A673 (cell line): ENCODE results near the gene NRSN1. TPM values are rescaled to one million over a fixed set of nuclear protein-coding genes. Genes with fewer than 3 reads are reported as not detected.

Experiments used
- BruUV-seq: library from RNA; stranded (reverse); fragments of 400-500 nt; replicated peaks from 2 replicates; lab custom pipeline; 2021; lab: Mats Ljungman, UMichigan
- CTCF ChIA-PET: fragments of 300-600 bp; sonication (Branson Sonifier 250); formaldehyde crosslinking; loops from one replicate; lab custom pipeline; 2022; ENCODE audit warnings: antibody characterized with exemption; lab: Charles Lee
- POLR2A ChIA-PET: fragments of 300-600 bp; sonication (Branson Sonifier 250); formaldehyde crosslinking; loops from one replicate; lab custom pipeline; 2022; ENCODE audit warnings: antibody characterized with exemption; ENCODE audit not compliant: low non-redundant PET; lab: Charles Lee
- DNase-seq: peaks from one replicate; pipeline ENCODE4 v3.0.0-alpha.2; 2015; ENCODE audit warnings: low spot score
- H3K27ac ChIP-seq: fragments of 200-600 bp; sonication (generic); 2 replicates; pipeline ENCODE4 v1.5.1; 2016; ENCODE audit warnings: mixed run types, low read depth, mild to moderate bottlenecking, mixed read lengths, antibody characterized with exemption, low read length; ENCODE audit not compliant: poor library complexity, severe bottlenecking
- H3K27me3 ChIP-seq: fragments of 200-600 bp; sonication (generic); replicated peaks from 2 replicates; pipeline ENCODE4 v1.6.1; 2017; ENCODE audit warnings: mixed run types, low read depth, mild to moderate bottlenecking, mixed read lengths, antibody characterized with exemption, low read length; ENCODE audit not compliant: insufficient read depth, poor library complexity
- H3K36me3 ChIP-seq: fragments of 200-600 bp; sonication (generic); 2 replicates; pipeline ENCODE4 v1.6.1; 2016; ENCODE audit warnings: mixed run types, mild to moderate bottlenecking, mixed read lengths, antibody characterized with exemption, low read length; ENCODE audit not compliant: insufficient read depth, poor library complexity, severe bottlenecking
- H3K4me1 ChIP-seq: fragments of 200-600 bp; sonication (generic); 2 replicates; pipeline ENCODE4 v1.6.1; 2017; ENCODE audit warnings: mixed run types, mild to moderate bottlenecking, mixed read lengths, antibody characterized with exemption, low read length; ENCODE audit not compliant: insufficient read depth, poor library complexity, severe bottlenecking
- H3K4me3 ChIP-seq: fragments of 200-600 bp; sonication (generic); 2 replicates; pipeline ENCODE4 v1.5.1; 2016; ENCODE audit warnings: low read depth, mixed run types, mild to moderate bottlenecking, mixed read lengths, low read length; ENCODE audit not compliant: poor library complexity, severe bottlenecking
- H3K9me3 ChIP-seq: fragments of 200-600 bp; sonication (generic); 2 replicates; pipeline ENCODE4 v1.6.1; 2016; ENCODE audit warnings: mixed run types, low read depth, mild to moderate bottlenecking, mixed read lengths, antibody characterized with exemption, low read length; ENCODE audit not compliant: poor library complexity, severe bottlenecking
- CTCF ChIP-seq: fragments of 300-800, 200-600 bp; sonication (generic); conservative IDR thresholded peaks from 2 replicates; pipeline ENCODE4 v1.5.1; 2017; ENCODE audit warnings: low read depth, mild to moderate bottlenecking, antibody characterized with exemption, low read length, moderate library complexity, mixed read lengths
- EZH2 ChIP-seq: fragments of 200-600 bp; sonication (generic); IDR thresholded peaks from 2 replicates; pipeline ENCODE4 v1.6.1; 2017; ENCODE audit warnings: borderline replicate concordance, low read depth, mild to moderate bottlenecking, mixed read lengths, antibody characterized with exemption, low read length; ENCODE audit not compliant: poor library complexity, severe bottlenecking
- intact Hi-C: fragments of 100-400 bp; cut with micrococcal nuclease; formaldehyde crosslinking; loops from one replicate; pipeline ENCODE4 v1.10.0; 2022; ENCODE audit not compliant: unreplicated experiment
- total RNA-seq: library from RNA; stranded (reverse); gene quantifications from 2 replicates; pipeline ENCODE4 v1.2.3, GENCODE V29; 2021

The NRSN1 gene
- total RNA-seq, 1 experiment from 2014 or later = not detected

- CTCF ChIA-PET = no interaction called here
- no peak for TF ChIP-seq CTCF
- TF ChIP-seq EZH2 = no peak
These were observed 62.6 kb downstream of the NRSN1 start for GRCh38 chr6:24188578-24189080.

GRCh38 chr6:24191346-24191745 is 65.3 kb downstream of the NRSN1 start:
- ChIA-PET CTCF (no interaction called here), POLR2A (no interaction called here)
- no peaks in the 10 kb centered on the region for H3K27me3 ChIP-seq
- no TSS peak for BruUV-seq
- H3K4me3 ChIP-seq = no peak overlapping the region
- H3K36me3 ChIP-seq = no peaks in the 10 kb centered on the region
- DNase-seq = no peak
- H3K27ac ChIP-seq = no peak overlapping the region
- peaks cover 6% of the 10 kb centered on the region for H3K4me1 ChIP-seq
- intact Hi-C loops = no loop called here
- no peaks in the 10 kb centered on the region for H3K9me3 ChIP-seq
- TF ChIP-seq CTCF = no peak
- no peak for TF ChIP-seq EZH2

More at GRCh38 chr6:24188578-24189080, 62.6 kb downstream of the NRSN1 start:
- BruUV-seq = no TSS peak
- POLR2A ChIA-PET = no interaction called here
- DNase-seq = peak; percentile 39
- Histone ChIP-seq H3K4me1 (peaks cover 6% of the 10 kb centered on the region), H3K4me3 (no peak overlapping the region), H3K27ac (no peak overlapping the region), H3K36me3 (no peaks in the 10 kb centered on the region), H3K27me3 (no peaks in the 10 kb centered on the region), H3K9me3 (no peaks in the 10 kb centered on the region)
- intact Hi-C loops = no loop called here

- DNase-seq = no peak
- peaks cover 4% of the 10 kb centered on the region for H3K4me1 ChIP-seq
- H3K36me3 ChIP-seq = no peaks in the 10 kb centered on the region
- TF ChIP-seq EZH2 (no peak), CTCF (no peak)
- POLR2A ChIA-PET = no interaction called here
- intact Hi-C loops = no loop called here
- no peaks in the 10 kb centered on the region for H3K9me3 ChIP-seq
- no TSS peak for BruUV-seq
- H3K27ac ChIP-seq = no peak overlapping the region
- H3K4me3 ChIP-seq = no peak overlapping the region
- CTCF ChIA-PET = no interaction called here
- H3K27me3 ChIP-seq = no peaks in the 10 kb centered on the region
These were observed 67.3 kb downstream of the NRSN1 start for GRCh38 chr6:24193364-24193763.
